ENCODE results near the gene ADAM33.

ADAM33 gene

GRCh38 chr20:3670511-3670910 lies 11.3 kb downstream of the ADAM33 start:
- Histone ChIP-seq H3K4me1 (ENCODE audit: control extremely low read depth in 1 of 4, control insufficient read depth in 4 of 4, insufficient read depth in 4 of 4, low read length in 3 of 4) (peaks cover 0 to 22% (median 15%) of the 10 kb centered on the region in 4 experiments), H3K36me3 (ENCODE audit: control insufficient read depth in 4 of 4, insufficient read depth in 4 of 4, low read length in 3 of 4) (no peaks in the 10 kb centered on the region), H3K27me3 (replicated peaks in 2 of 5; ENCODE audit: control insufficient read depth in 4 of 5, insufficient read depth in 5 of 5, low read length in 4 of 5) (peaks cover 0 to 57% (median 16%) of the 10 kb centered on the region in 5 experiments), H3K27ac (ENCODE audit: insufficient read depth in 1 of 2, low read depth in 1 of 2, low read length in 2 of 2, poor library complexity in 1 of 2, severe bottlenecking in 2 of 2) (no peak overlapping the region), H3K9me3 (ENCODE audit: control extremely low read depth in 1 of 5, control insufficient read depth in 4 of 5, insufficient read depth in 2 of 5, low read depth in 1 of 5, low read length in 4 of 5) (no peaks in the 10 kb centered on the region), H3K4me3 (ENCODE audit: control insufficient read depth in 1 of 7, extremely low read depth in 1 of 7, insufficient read depth in 4 of 7, low read depth in 2 of 7, low read length in 6 of 7) (no peak overlapping the region)
- CTCF ChIA-PET, result interaction anchor here (0.8 to 14.4 kb wide), 2 partner anchors 28 to 40 kb away, joined by 4 to 121 read pairs; partner anchors contain the start of gene SIGLEC1
- POLR2A ChIA-PET, result interaction anchor here (0.6 kb wide), 1 partner anchor 76 kb away, joined by 3 read pairs; no protein-coding TSS in a partner anchor
- 54% methylated on average over 5 of the region's 6 CpGs for WGBS (ENCODE audit: insufficient coverage)
- DNase-seq, result no peak

GRCh38 chr20:3669710-3670367 lies 12.0 kb downstream of the ADAM33 start:
- DNase-seq, result no peak
- H3K9me3 ChIP-seq (ENCODE audit: control extremely low read depth in 1 of 5, control insufficient read depth in 4 of 5, insufficient read depth in 2 of 5, low read depth in 1 of 5, low read length in 4 of 5), result no peaks in the 10 kb centered on the region
- ChIA-PET POLR2A (no interaction called here), CTCF (interaction anchor here (14.4 kb wide), 1 partner anchor 40 kb away, joined by 121 read pairs; the partner anchor contains the start of gene SIGLEC1)
- no peaks in the 10 kb centered on the region for H3K36me3 ChIP-seq (ENCODE audit: control insufficient read depth in 4 of 4, insufficient read depth in 4 of 4, low read length in 3 of 4)
- H3K27me3 ChIP-seq (replicated peaks in 2 of 5; ENCODE audit: control insufficient read depth in 4 of 5, insufficient read depth in 5 of 5, low read length in 4 of 5), result peaks cover 0 to 50% (median 14%) of the 10 kb centered on the region in 5 experiments
- no peak overlapping the region for H3K4me3 ChIP-seq (ENCODE audit: control insufficient read depth in 1 of 7, extremely low read depth in 1 of 7, insufficient read depth in 4 of 7, low read depth in 2 of 7, low read length in 6 of 7)
- H3K4me1 ChIP-seq (ENCODE audit: control extremely low read depth in 1 of 4, control insufficient read depth in 4 of 4, insufficient read depth in 4 of 4, low read length in 3 of 4), result peaks cover 0 to 22% (median 15%) of the 10 kb centered on the region in 4 experiments
- WGBS (ENCODE audit: insufficient coverage), result 90% methylated on average over 12 of the region's 13 CpGs
- no peak overlapping the region for H3K27ac ChIP-seq (ENCODE audit: insufficient read depth in 1 of 2, low read depth in 1 of 2, low read length in 2 of 2, poor library complexity in 1 of 2, severe bottlenecking in 2 of 2)

GRCh38 chr20:3667434-3668037 lies 14.3 kb downstream of the ADAM33 start:
- ChIA-PET POLR2A (no interaction called here), CTCF (interaction anchor here (0.6 to 4.8 kb wide), 5 partner anchors 9 to 388 kb away, joined by 3 to 28 read pairs (median 3); no protein-coding TSS in a partner anchor)
- H3K27me3 ChIP-seq (replicated peaks in 2 of 5; ENCODE audit: control insufficient read depth in 4 of 5, insufficient read depth in 5 of 5, low read length in 4 of 5), result peaks cover 0 to 37% (median 13%) of the 10 kb centered on the region in 5 experiments
- no peak for DNase-seq
- 100% methylated on average over 4 of the region's 8 CpGs for WGBS (ENCODE audit: insufficient coverage)
- peaks cover 0 to 14% (median 10%) of the 10 kb centered on the region in 4 experiments for H3K4me1 ChIP-seq (ENCODE audit: control extremely low read depth in 1 of 4, control insufficient read depth in 4 of 4, insufficient read depth in 4 of 4, low read length in 3 of 4)
- H3K27ac ChIP-seq (ENCODE audit: insufficient read depth in 1 of 2, low read depth in 1 of 2, low read length in 2 of 2, poor library complexity in 1 of 2, severe bottlenecking in 2 of 2), result no peak overlapping the region
- no peaks in the 10 kb centered on the region for H3K9me3 ChIP-seq (ENCODE audit: control extremely low read depth in 1 of 5, control insufficient read depth in 4 of 5, insufficient read depth in 2 of 5, low read depth in 1 of 5, low read length in 4 of 5)
- no peak overlapping the region for H3K4me3 ChIP-seq (ENCODE audit: control insufficient read depth in 1 of 7, extremely low read depth in 1 of 7, insufficient read depth in 4 of 7, low read depth in 2 of 7, low read length in 6 of 7)
- no peaks in the 10 kb centered on the region for H3K36me3 ChIP-seq (ENCODE audit: control insufficient read depth in 4 of 4, insufficient read depth in 4 of 4, low read length in 3 of 4)

- 100% methylated on average over 1 of the region's 2 CpGs for WGBS (ENCODE audit: insufficient coverage)
- CTCF ChIA-PET, result no interaction called here
Observed at GRCh38 chr20:3663858-3664257, 18.0 kb downstream of the ADAM33 start.

GRCh38 chr20:3663031-3663701 lies 18.6 kb downstream of the ADAM33 start, which contains the start of gene GFRA4:
Gene GFRA4, minus strand, starts transcription at chr20:3663399. Its CDS starts 0 bp downstream, at chr20:3663399.
- CTCF ChIA-PET, result interaction anchor here (1.7 kb wide), 1 partner anchor 48 kb away, joined by 8 read pairs; no protein-coding TSS in a partner anchor

More at GRCh38 chr20:3663858-3664257, 18.0 kb downstream of the ADAM33 start:
- no peak overlapping the region for H3K27ac ChIP-seq (ENCODE audit: insufficient read depth in 1 of 2, low read depth in 1 of 2, low read length in 2 of 2, poor library complexity in 1 of 2, severe bottlenecking in 2 of 2)
- H3K4me3 ChIP-seq (ENCODE audit: control insufficient read depth in 1 of 7, extremely low read depth in 1 of 7, insufficient read depth in 4 of 7, low read depth in 2 of 7, low read length in 6 of 7), result no peak overlapping the region
- POLR2A ChIA-PET, result no interaction called here
- H3K4me1 ChIP-seq (ENCODE audit: control extremely low read depth in 1 of 4, control insufficient read depth in 4 of 4, insufficient read depth in 4 of 4, low read length in 3 of 4), result peaks cover 0 to 20% (median 14%) of the 10 kb centered on the region in 4 experiments
- DNase-seq, result no peak
- no peaks in the 10 kb centered on the region for H3K36me3 ChIP-seq (ENCODE audit: control insufficient read depth in 4 of 4, insufficient read depth in 4 of 4, low read length in 3 of 4)
- H3K27me3 ChIP-seq (replicated peaks in 2 of 5; ENCODE audit: control insufficient read depth in 4 of 5, insufficient read depth in 5 of 5, low read length in 4 of 5), result peaks cover 0 to 47% (median 11%) of the 10 kb centered on the region in 5 experiments
- H3K9me3 ChIP-seq (ENCODE audit: control extremely low read depth in 1 of 5, control insufficient read depth in 4 of 5, insufficient read depth in 2 of 5, low read depth in 1 of 5, low read length in 4 of 5), result no peaks in the 10 kb centered on the region

GRCh38 chr20:3661814-3662665 lies 19.8 kb downstream of the ADAM33 start:
- peaks cover 0 to 20% (median 14%) of the 10 kb centered on the region in 4 experiments for H3K4me1 ChIP-seq (ENCODE audit: control extremely low read depth in 1 of 4, control insufficient read depth in 4 of 4, insufficient read depth in 4 of 4, low read length in 3 of 4)
- no peak overlapping the region for H3K27ac ChIP-seq (ENCODE audit: insufficient read depth in 1 of 2, low read depth in 1 of 2, low read length in 2 of 2, poor library complexity in 1 of 2, severe bottlenecking in 2 of 2)
- H3K36me3 ChIP-seq (ENCODE audit: control insufficient read depth in 4 of 4, insufficient read depth in 4 of 4, low read length in 3 of 4), result no peaks in the 10 kb centered on the region
- ChIA-PET POLR2A (interaction anchor here (0.6 kb wide), 1 partner anchor 18 kb away, joined by 3 read pairs; no protein-coding TSS in a partner anchor), CTCF (interaction anchor here (1.7 kb wide), 1 partner anchor 49 kb away, joined by 8 read pairs; no protein-coding TSS in a partner anchor)
- H3K27me3 ChIP-seq (replicated peaks in 2 of 5; ENCODE audit: control insufficient read depth in 4 of 5, insufficient read depth in 5 of 5, low read length in 4 of 5), result peaks cover 0 to 64% (median 16%) of the 10 kb centered on the region in 5 experiments
- DNase-seq, result no peak
- no peak overlapping the region for H3K4me3 ChIP-seq (ENCODE audit: control insufficient read depth in 1 of 7, extremely low read depth in 1 of 7, insufficient read depth in 4 of 7, low read depth in 2 of 7, low read length in 6 of 7)
- H3K9me3 ChIP-seq (ENCODE audit: control extremely low read depth in 1 of 5, control insufficient read depth in 4 of 5, insufficient read depth in 2 of 5, low read depth in 1 of 5, low read length in 4 of 5), result no peaks in the 10 kb centered on the region
- WGBS (ENCODE audit: insufficient coverage), result 82% methylated on average over 9 of the region's 12 CpGs

More at GRCh38 chr20:3663031-3663701, 18.6 kb downstream of the ADAM33 start, which contains the start of gene GFRA4:
- H3K4me1 ChIP-seq (ENCODE audit: control extremely low read depth in 1 of 4, control insufficient read depth in 4 of 4, insufficient read depth in 4 of 4, low read length in 3 of 4), result peaks cover 0 to 20% (median 14%) of the 10 kb centered on the region in 4 experiments
- H3K36me3 ChIP-seq (ENCODE audit: control insufficient read depth in 4 of 4, insufficient read depth in 4 of 4, low read length in 3 of 4), result no peaks in the 10 kb centered on the region
- H3K9me3 ChIP-seq (ENCODE audit: control extremely low read depth in 1 of 5, control insufficient read depth in 4 of 5, insufficient read depth in 2 of 5, low read depth in 1 of 5, low read length in 4 of 5), result no peaks in the 10 kb centered on the region
- peaks cover 0 to 54% (median 16%) of the 10 kb centered on the region in 5 experiments for H3K27me3 ChIP-seq (replicated peaks in 2 of 5; ENCODE audit: control insufficient read depth in 4 of 5, insufficient read depth in 5 of 5, low read length in 4 of 5)
- H3K27ac ChIP-seq (ENCODE audit: insufficient read depth in 1 of 2, low read depth in 1 of 2, low read length in 2 of 2, poor library complexity in 1 of 2, severe bottlenecking in 2 of 2), result no peak within 1 kb of the TSS
- H3K4me3 ChIP-seq (ENCODE audit: control insufficient read depth in 1 of 7, extremely low read depth in 1 of 7, insufficient read depth in 4 of 7, low read depth in 2 of 7, low read length in 6 of 7), result no peak within 1 kb of the TSS
- no peak for DNase-seq
- 84% methylated on average over 16 of the region's 19 CpGs for WGBS (ENCODE audit: insufficient coverage)
- POLR2A ChIA-PET, result interaction anchor here (0.6 kb wide), 1 partner anchor 17 kb away, joined by 3 read pairs; no protein-coding TSS in a partner anchor
